ENCODE data around the gene IREB2. TPM values are rescaled to one million over a fixed set of nuclear protein-coding genes. Genes with fewer than 3 reads are reported as not detected.
"Not testable (repeated sequence)": the region's sequence is repeated elsewhere in the genome, so short reads cannot be mapped to it uniquely, and the experiment has no call there.

The IREB2 gene
- total RNA-seq, 1 donor from 2014 or later = 48.7 TPM

GRCh38 chr15:78427953-78428352 is 10.1 kb upstream of the IREB2 start:
- Histone ChIP-seq H3K4me3 (no peak overlapping the region), H3K27me3 (no peaks in the 10 kb centered on the region), H3K9me3 (no peaks in the 10 kb centered on the region), H3K4me1 (no peaks in the 10 kb centered on the region), H3K27ac (no peak overlapping the region), H3K36me3 (no peaks in the 10 kb centered on the region)
- DNase-seq = no peak
- TF ChIP-seq CTCF (IDR thresholded peaks at IDR 0.05) = no peak
- intact Hi-C loops (cut with DNase I) = no loop called here
- ATAC-seq = no peak

- DNase-seq = no peak
- H3K27ac ChIP-seq = no peak overlapping the region
- H3K36me3 ChIP-seq = no peaks in the 10 kb centered on the region
- H3K27me3 ChIP-seq = no peaks in the 10 kb centered on the region
- peak; percentile 51 for ATAC-seq
- H3K4me3 ChIP-seq = no peak overlapping the region
- H3K9me3 ChIP-seq = no peaks in the 10 kb centered on the region
- no peak for TF ChIP-seq CTCF (IDR thresholded peaks at IDR 0.05)
- intact Hi-C loops (cut with DNase I) = no loop called here
- H3K4me1 ChIP-seq = no peaks in the 10 kb centered on the region
Observed at GRCh38 chr15:78429477-78429876, 8.5 kb upstream of the IREB2 start.

GRCh38 chr15:78431955-78432354 is 6.1 kb upstream of the IREB2 start:
- no peak for ATAC-seq
- no peaks in the 10 kb centered on the region for H3K4me1 ChIP-seq
- H3K36me3 ChIP-seq = no peaks in the 10 kb centered on the region
- DNase-seq = no peak
- H3K27me3 ChIP-seq = no peaks in the 10 kb centered on the region
- no peak for TF ChIP-seq CTCF (IDR thresholded peaks at IDR 0.05)
- no peaks in the 10 kb centered on the region for H3K9me3 ChIP-seq
- intact Hi-C loops (cut with DNase I) = no loop called here
- no peak overlapping the region for H3K27ac ChIP-seq
- H3K4me3 ChIP-seq = no peak overlapping the region

GRCh38 chr15:78432664-78433063 is 5.4 kb upstream of the IREB2 start:
- no peak overlapping the region for H3K27ac ChIP-seq
- TF ChIP-seq CTCF (IDR thresholded peaks at IDR 0.05) = no peak
- intact Hi-C loops (cut with DNase I) = no loop called here
- H3K9me3 ChIP-seq = no peaks in the 10 kb centered on the region
- no peaks in the 10 kb centered on the region for H3K27me3 ChIP-seq
- no peaks in the 10 kb centered on the region for H3K4me1 ChIP-seq
- ATAC-seq (no peak), DNase-seq (no peak)
- H3K4me3 ChIP-seq = no peak overlapping the region
- no peaks in the 10 kb centered on the region for H3K36me3 ChIP-seq

GRCh38 chr15:78434134-78434533 is 3.9 kb upstream of the IREB2 start:
- DNase-seq (no peak), ATAC-seq (no peak)
- H3K27ac ChIP-seq = no peak overlapping the region
- H3K36me3 ChIP-seq = no peaks in the 10 kb centered on the region
- H3K4me1 ChIP-seq = peaks cover 4% of the 10 kb centered on the region
- no peaks in the 10 kb centered on the region for H3K27me3 ChIP-seq
- no peak for TF ChIP-seq CTCF (IDR thresholded peaks at IDR 0.05)
- intact Hi-C loops (cut with DNase I) = no loop called here
- H3K4me3 ChIP-seq = no peak overlapping the region
- no peaks in the 10 kb centered on the region for H3K9me3 ChIP-seq

GRCh38 chr15:78434711-78435110 is 3.3 kb upstream of the IREB2 start:
- ATAC-seq; H3K27me3 ChIP-seq; H3K27ac ChIP-seq; DNase-seq; H3K36me3 ChIP-seq; H3K4me1 ChIP-seq; H3K4me3 ChIP-seq; intact Hi-C loops (cut with DNase I); H3K9me3 ChIP-seq: not testable (repeated sequence)

Data from upper lobe of right lung (tissue), 1 donor.